ENCODE data around the gene KRTAP17-1. TPM values are rescaled to one million over a fixed set of nuclear protein-coding genes. Genes with fewer than 3 reads are reported as not detected.

Gene KRTAP17-1
- total RNA-seq, 1 experiment from 2014 or later, result not detected

- Histone ChIP-seq H3K27ac (no peak overlapping the region), H3K9me2 (ENCODE audit: insufficient read depth) (no peaks in the 10 kb centered on the region), H3K4me1 (replicated peaks; ENCODE audit: insufficient read depth) (peaks cover 33% of the 10 kb centered on the region), H4K20me1 (ENCODE audit: insufficient read depth) (no peaks in the 10 kb centered on the region), H2AFZ (no peak overlapping the region), H3K36me3 (ENCODE audit: low read depth) (no peaks in the 10 kb centered on the region), H3F3A (ENCODE audit: insufficient read depth, low read depth) (peaks cover 10% of the 10 kb centered on the region; the same call in 1 of the 2 replicates), H3K79me2 (ENCODE audit: low read depth) (no peaks in the 10 kb centered on the region), H3K9me3 (ENCODE audit: insufficient read depth, low read depth) (no peaks in the 10 kb centered on the region), H3K4me2 (0 out of 2 replicates have a peak overlapping the region, but pooled peaks have one; percentile 1), H3K4me3 (no peak overlapping the region), H3K27me3 (ENCODE audit: insufficient read depth, low read depth) (no peaks in the 10 kb centered on the region)
- ChIA-PET CTCF (no interaction called here), POLR2A (ENCODE audit: unreplicated experiment) (no interaction called here)
- no peak for TF ChIP-seq CTCF (conservative IDR thresholded peaks at IDR 0.05)
- TF ChIP-seq EZH2 (IDR thresholded peaks at IDR 0.05; ENCODE audit: low read depth), result no peak
- BruUV-seq (replicated peaks), result no TSS peak
- intact Hi-C loops (cut with micrococcal nuclease; ENCODE audit: unreplicated experiment), result loop anchor here (5.0 kb wide), 1 partner anchor 68 kb away; no protein-coding TSS in a partner anchor
- no peak for DNase-seq
These were observed 19.1 kb upstream of the KRTAP17-1 start for GRCh38 chr17:41334385-41335305.

- Histone ChIP-seq H3K4me1 (replicated peaks; ENCODE audit: insufficient read depth) (peaks cover 28% of the 10 kb centered on the region), H3K27me3 (ENCODE audit: insufficient read depth, low read depth) (no peaks in the 10 kb centered on the region), H4K20me1 (ENCODE audit: insufficient read depth) (no peaks in the 10 kb centered on the region), H3F3A (ENCODE audit: insufficient read depth, low read depth) (peaks cover 2% of the 10 kb centered on the region; the same call in 1 of the 2 replicates), H3K79me2 (ENCODE audit: low read depth) (no peaks in the 10 kb centered on the region), H3K9me3 (ENCODE audit: insufficient read depth, low read depth) (no peaks in the 10 kb centered on the region), H3K27ac (no peak overlapping the region), H2AFZ (no peak overlapping the region), H3K36me3 (ENCODE audit: low read depth) (no peaks in the 10 kb centered on the region), H3K9me2 (ENCODE audit: insufficient read depth) (no peaks in the 10 kb centered on the region), H3K4me2 (no peak overlapping the region), H3K4me3 (no peak overlapping the region)
- DNase-seq, result no peak
- no TSS peak for BruUV-seq (replicated peaks)
- TF ChIP-seq EZH2 (IDR thresholded peaks at IDR 0.05; ENCODE audit: low read depth) (no peak), CTCF (conservative IDR thresholded peaks at IDR 0.05) (no peak)
- intact Hi-C loops (cut with micrococcal nuclease; ENCODE audit: unreplicated experiment), result no loop called here
- ChIA-PET CTCF (no interaction called here), POLR2A (ENCODE audit: unreplicated experiment) (no interaction called here)
These were observed 18.3 kb upstream of the KRTAP17-1 start for GRCh38 chr17:41333836-41334235.

DNA sequence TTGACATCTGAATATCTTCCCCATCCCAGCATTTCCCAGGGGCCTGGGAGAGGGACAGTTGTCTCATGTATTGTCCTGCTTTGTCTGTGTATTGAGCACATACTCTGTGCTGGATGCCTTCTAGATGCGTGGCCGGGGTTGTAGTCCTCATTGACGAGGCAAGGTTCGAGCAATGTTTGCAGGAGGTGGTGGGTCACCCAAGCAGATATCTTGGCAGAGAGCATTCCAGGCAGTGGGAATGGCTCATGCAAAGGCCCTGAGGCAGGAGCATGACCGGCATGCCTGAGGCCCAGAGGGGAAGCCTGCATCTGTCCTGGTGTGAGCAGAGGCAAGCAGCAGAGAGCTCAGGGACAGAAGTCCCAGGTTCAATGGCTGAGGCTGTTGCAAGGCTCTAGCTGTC is 17.6 kb upstream of the KRTAP17-1 start:
- no peak overlapping the region for H2AFZ ChIP-seq
- no peak for TF ChIP-seq CTCF (conservative IDR thresholded peaks at IDR 0.05)
- no peak for TF ChIP-seq EZH2 (IDR thresholded peaks at IDR 0.05; ENCODE audit: low read depth)
- H3K4me2 ChIP-seq, result no peak overlapping the region
- no TSS peak for BruUV-seq (replicated peaks)
- no peaks in the 10 kb centered on the region for H3K9me2 ChIP-seq (ENCODE audit: insufficient read depth)
- H3K9me3 ChIP-seq (ENCODE audit: insufficient read depth, low read depth), result no peaks in the 10 kb centered on the region
- H3K27me3 ChIP-seq (ENCODE audit: insufficient read depth, low read depth), result no peaks in the 10 kb centered on the region
- ChIA-PET POLR2A (ENCODE audit: unreplicated experiment) (no interaction called here), CTCF (no interaction called here)
- no peaks in the 10 kb centered on the region for H3K36me3 ChIP-seq (ENCODE audit: low read depth)
- no peaks in the 10 kb centered on the region for H3F3A ChIP-seq (ENCODE audit: insufficient read depth, low read depth)
- no peak overlapping the region for H3K4me3 ChIP-seq
- intact Hi-C loops (cut with micrococcal nuclease; ENCODE audit: unreplicated experiment), result no loop called here
- no peaks in the 10 kb centered on the region for H3K79me2 ChIP-seq (ENCODE audit: low read depth)
- no peaks in the 10 kb centered on the region for H4K20me1 ChIP-seq (ENCODE audit: insufficient read depth)
- DNase-seq, result no peak
- H3K27ac ChIP-seq, result no peak overlapping the region
- peaks cover 20% of the 10 kb centered on the region for H3K4me1 ChIP-seq (replicated peaks; ENCODE audit: insufficient read depth)
